Measurements from ENCODE around the gene SOD2.
"Not testable (repeated sequence)": the region's sequence is repeated elsewhere in the genome, so short reads cannot be mapped to it uniquely, and the experiment has no call there.

Gene SOD2

GRCh38 chr6:159716247-159717096 is 23.4 kb upstream of the SOD2 start:
- no peak for DNase-seq (ENCODE audit: low read depth, low spot score)

- no peak for DNase-seq (ENCODE audit: low read depth, low spot score)
These were observed 22.6 kb upstream of the SOD2 start for GRCh38 chr6:159715605-159716004.

- DNase-seq (ENCODE audit: low read depth, low spot score), result no peak
These were observed 22.1 kb upstream of the SOD2 start for GRCh38 chr6:159715166-159715565.

- no peak for DNase-seq (ENCODE audit: low read depth, low spot score)
These were observed 21.4 kb upstream of the SOD2 start for GRCh38 chr6:159714404-159714803.

- DNase-seq (ENCODE audit: low read depth, low spot score), result no peak
These were observed 20.9 kb upstream of the SOD2 start for GRCh38 chr6:159713984-159714383.

- DNase-seq (ENCODE audit: low read depth, low spot score), result not testable (repeated sequence)
These were observed 19.3 kb upstream of the SOD2 start for GRCh38 chr6:159712389-159712788.

GRCh38 chr6:159710603-159711002 is 17.6 kb upstream of the SOD2 start:
- not testable (repeated sequence) for DNase-seq (ENCODE audit: low read depth, low spot score)

GRCh38 chr6:159701413-159701999 is 8.5 kb upstream of the SOD2 start:
- DNase-seq (ENCODE audit: low read depth, low spot score), result peak; percentile 51

- no peak for DNase-seq (ENCODE audit: low read depth, low spot score)
These were observed 7.9 kb upstream of the SOD2 start for GRCh38 chr6:159700970-159701369.

GRCh38 chr6:159695984-159696383 is 2.9 kb upstream of the SOD2 start:
- DNase-seq (ENCODE audit: low read depth, low spot score), result no peak

GRCh38 chr6:159693894-159694545 is 979 bp upstream of the SOD2 start:
- no peak for DNase-seq (ENCODE audit: low read depth, low spot score)

GRCh38 chr6:159692303-159693127 is 526 bp downstream of the SOD2 start:
- DNase-seq (ENCODE audit: low read depth, low spot score), result no peak

GRCh38 chr6:159691963-159692287 is 1.1 kb downstream of the SOD2 start:
- no peak for DNase-seq (ENCODE audit: low read depth, low spot score)

GRCh38 chr6:159691133-159691962 is 1.7 kb downstream of the SOD2 start:
- DNase-seq (ENCODE audit: low read depth, low spot score), result peak; percentile 50

GRCh38 chr6:159690135-159690534 is 2.9 kb downstream of the SOD2 start:
- DNase-seq (ENCODE audit: low read depth, low spot score), result not testable (repeated sequence)

GRCh38 chr6:159689001-159689400 is 4.0 kb downstream of the SOD2 start:
- DNase-seq (ENCODE audit: low read depth, low spot score), result no peak

- DNase-seq (ENCODE audit: low read depth, low spot score), result no peak
These were observed 4.7 kb downstream of the SOD2 start for GRCh38 chr6:159688266-159688905.

GRCh38 chr6:159687341-159687740 is 5.7 kb downstream of the SOD2 start:
- no peak for DNase-seq (ENCODE audit: low read depth, low spot score)

- no peak for DNase-seq (ENCODE audit: low read depth, low spot score)
These were observed 6.3 kb downstream of the SOD2 start for GRCh38 chr6:159686703-159687102.

- no peak for DNase-seq (ENCODE audit: low read depth, low spot score)
These were observed 7.0 kb downstream of the SOD2 start for GRCh38 chr6:159686040-159686439.

GRCh38 chr6:159684013-159684304 is 9.1 kb downstream of the SOD2 start:
- no peak for DNase-seq (ENCODE audit: low read depth, low spot score)

All from brain pericyte (primary cell).